Loucy (cell line): Measurements from ENCODE around the gene VDAC1.

ENCODE experiments used
- CTCF ChIP-seq: fragments of 200-600 bp; sonication (generic); conservative IDR thresholded peaks from 2 replicates; pipeline ENCODE4 v1.5.1; 2014; ENCODE audit warnings: mild to moderate bottlenecking, antibody characterized with exemption, low read length
- EZH2phosphoT487 ChIP-seq: fragments of 200-600 bp; IDR thresholded peaks from 2 replicates; pipeline ENCODE4 v1.6.1; 2018; ENCODE audit warnings: antibody characterized with exemption, mild to moderate bottlenecking, moderate library complexity, borderline replicate concordance

DNA sequence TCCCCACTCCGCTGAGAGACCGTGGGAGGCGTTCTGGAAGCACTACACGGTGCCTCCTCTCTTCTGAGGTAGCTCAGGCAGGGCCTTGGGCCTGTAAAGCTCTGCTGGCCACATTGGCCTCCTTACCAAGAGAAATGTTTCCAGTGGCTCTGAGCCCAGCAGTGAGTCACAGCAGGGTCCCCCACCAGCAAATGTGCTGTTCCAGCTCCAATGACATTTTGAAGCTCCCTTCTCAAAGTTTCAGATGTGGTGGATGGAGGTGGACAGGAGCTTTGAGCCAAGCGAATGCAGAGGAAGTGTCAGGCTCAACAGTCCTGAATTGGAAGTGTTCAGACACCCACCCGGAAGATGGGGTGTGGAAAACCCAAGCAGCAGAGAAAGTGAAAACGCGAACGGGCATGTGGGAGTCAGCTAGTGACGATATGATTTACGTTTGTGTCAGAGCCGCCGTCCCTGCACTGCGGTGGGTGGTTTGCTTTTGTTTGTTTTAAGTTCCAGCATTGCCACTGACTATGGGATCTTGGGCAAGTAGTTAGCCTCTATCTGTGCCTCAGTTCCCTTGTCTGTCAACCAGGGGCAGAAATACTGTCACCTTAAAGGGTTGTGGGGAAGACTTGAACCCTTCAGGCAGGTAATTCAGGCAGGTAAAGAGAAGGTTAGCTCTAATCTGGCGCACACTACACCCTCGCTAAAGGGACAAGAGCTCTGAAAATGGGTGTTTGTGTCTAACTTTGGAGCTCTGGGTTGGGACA lies 74.5 kb downstream of the VDAC1 start:
- TF ChIP-seq CTCF (no peak), EZH2phosphoT487 (no peak)
